Chondrocyte (in vitro differentiated cells): ENCODE data around the gene CACNA1C. TPM values are rescaled to one million over a fixed set of nuclear protein-coding genes. Genes with fewer than 3 reads are reported as not detected.

Experiments
- DNase-seq: peaks from one replicate; pipeline ENCODE4 v3.0.0; 2021; ENCODE audit warnings: mixed read lengths, low spot score
- H3K27ac Mint-ChIP-seq: one replicate; pipeline ENCODE4 v1.8.0; 2021; ENCODE audit warnings: mild to moderate bottlenecking, moderate library complexity, mixed read lengths; ENCODE audit not compliant: unreplicated experiment
- H3K27me3 Mint-ChIP-seq: 2 replicates; pipeline ENCODE4 v1.8.0; 2021; ENCODE audit warnings: low read depth, mixed read lengths
- H3K36me3 Mint-ChIP-seq: 2 replicates; pipeline ENCODE4 v1.8.0; 2021; ENCODE audit warnings: low read depth, mixed read lengths
- H3K4me1 Mint-ChIP-seq: 2 replicates; pipeline ENCODE4 v1.8.0; 2021; ENCODE audit warnings: low read depth, mild to moderate bottlenecking, mixed read lengths
- H3K4me3 Mint-ChIP-seq: one replicate; pipeline ENCODE4 v1.8.0; 2021; ENCODE audit warnings: mild to moderate bottlenecking, moderate library complexity, mixed read lengths; ENCODE audit not compliant: unreplicated experiment
- H3K9me3 Mint-ChIP-seq: 2 replicates; pipeline ENCODE4 v1.8.0; 2021; ENCODE audit warnings: low read depth, mixed read lengths
- total RNA-seq: library from RNA; stranded (reverse); gene quantifications from 3 replicates; pipeline ENCODE4 v1.2.1, GENCODE V29; 2021
- TF ChIP-seq, protein P1 (sequence below): fragments of 200-600 bp; sonication (generic); IDR thresholded peaks from 2 replicates; pipeline ENCODE4 v1.5.0; 2021; ENCODE audit warnings: antibody characterized with exemption, mild to moderate bottlenecking, moderate library complexity

The CACNA1C gene
- total RNA-seq, 1 donor from 2014 or later: 27.0 TPM

DNA sequence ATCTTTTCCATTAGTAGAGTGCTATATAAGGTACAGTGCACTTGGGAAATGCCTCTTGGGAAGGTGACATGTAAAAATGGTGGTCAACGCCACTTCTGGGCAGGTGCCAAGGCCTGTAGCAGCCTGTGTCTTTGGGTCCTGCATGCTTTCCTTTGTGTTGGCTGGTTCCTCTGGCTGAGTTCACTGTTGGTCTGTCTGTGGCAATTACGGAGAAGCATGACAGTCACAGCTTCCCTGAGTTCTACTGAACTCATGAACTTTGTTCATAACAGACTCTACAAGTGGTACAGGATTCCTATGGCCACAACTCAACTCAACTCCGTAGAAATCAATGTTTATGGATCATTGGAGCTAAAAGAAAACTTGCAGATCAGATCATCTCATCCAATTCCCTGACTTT lies 98.0 kb downstream of the CACNA1C start:
- TF ChIP-seq, protein P1, sequence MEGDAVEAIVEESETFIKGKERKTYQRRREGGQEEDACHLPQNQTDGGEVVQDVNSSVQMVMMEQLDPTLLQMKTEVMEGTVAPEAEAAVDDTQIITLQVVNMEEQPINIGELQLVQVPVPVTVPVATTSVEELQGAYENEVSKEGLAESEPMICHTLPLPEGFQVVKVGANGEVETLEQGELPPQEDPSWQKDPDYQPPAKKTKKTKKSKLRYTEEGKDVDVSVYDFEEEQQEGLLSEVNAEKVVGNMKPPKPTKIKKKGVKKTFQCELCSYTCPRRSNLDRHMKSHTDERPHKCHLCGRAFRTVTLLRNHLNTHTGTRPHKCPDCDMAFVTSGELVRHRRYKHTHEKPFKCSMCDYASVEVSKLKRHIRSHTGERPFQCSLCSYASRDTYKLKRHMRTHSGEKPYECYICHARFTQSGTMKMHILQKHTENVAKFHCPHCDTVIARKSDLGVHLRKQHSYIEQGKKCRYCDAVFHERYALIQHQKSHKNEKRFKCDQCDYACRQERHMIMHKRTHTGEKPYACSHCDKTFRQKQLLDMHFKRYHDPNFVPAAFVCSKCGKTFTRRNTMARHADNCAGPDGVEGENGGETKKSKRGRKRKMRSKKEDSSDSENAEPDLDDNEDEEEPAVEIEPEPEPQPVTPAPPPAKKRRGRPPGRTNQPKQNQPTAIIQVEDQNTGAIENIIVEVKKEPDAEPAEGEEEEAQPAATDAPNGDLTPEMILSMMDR: no peak
- Mint-ChIP-seq H3K36me3 (peaks cover 2% of the 10 kb centered on the region), H3K27me3 (no peaks in the 10 kb centered on the region), H3K9me3 (no peaks in the 10 kb centered on the region), H3K4me1 (peaks cover 55% of the 10 kb centered on the region), H3K27ac (no peak overlapping the region), H3K4me3 (no peak overlapping the region)
- DNase-seq: no peak

GRCh38 chr12:2151391-2151790 lies 98.6 kb downstream of the CACNA1C start:
- TF ChIP-seq, protein P1: no peak
- Mint-ChIP-seq H3K36me3 (peaks cover 2% of the 10 kb centered on the region), H3K4me3 (no peak overlapping the region), H3K4me1 (peaks cover 50% of the 10 kb centered on the region), H3K27me3 (no peaks in the 10 kb centered on the region), H3K27ac (no peak overlapping the region), H3K9me3 (no peaks in the 10 kb centered on the region)
- DNase-seq: no peak

GRCh38 chr12:2152134-2152533 lies 99.3 kb downstream of the CACNA1C start:
- H3K27me3 Mint-ChIP-seq: no peaks in the 10 kb centered on the region
- no peak overlapping the region for H3K27ac Mint-ChIP-seq
- peaks cover 44% of the 10 kb centered on the region for H3K4me1 Mint-ChIP-seq

DNA sequence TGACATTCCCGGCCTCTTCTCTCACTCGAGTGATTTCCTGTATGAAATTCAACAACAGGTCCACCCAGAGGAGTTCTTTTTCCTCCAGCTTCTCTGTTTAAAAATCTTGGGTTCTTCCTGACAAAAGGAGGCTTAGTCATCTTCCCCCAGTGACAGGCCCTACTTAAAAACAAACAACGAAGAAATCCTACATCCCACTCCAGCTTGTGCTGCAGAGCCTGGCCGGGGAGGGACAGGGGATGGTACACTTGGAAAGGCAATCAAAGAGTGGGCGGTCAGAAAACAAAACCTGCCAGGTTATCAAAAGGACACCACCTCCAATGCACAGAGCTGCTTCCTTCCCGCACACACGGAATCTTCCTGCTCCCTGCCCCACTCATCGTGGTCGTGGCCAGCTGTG lies 101.3 kb downstream of the CACNA1C start:
- TF ChIP-seq, protein P1: no peak
- Mint-ChIP-seq H3K27ac (peak overlapping the region; percentile 88), H3K4me3 (no peak overlapping the region), H3K4me1 (peaks cover 34% of the 10 kb centered on the region), H3K9me3 (no peaks in the 10 kb centered on the region), H3K36me3 (peaks cover 2% of the 10 kb centered on the region), H3K27me3 (no peaks in the 10 kb centered on the region)
- DNase-seq: no peak

More at GRCh38 chr12:2152134-2152533, 99.3 kb downstream of the CACNA1C start:
- no peak overlapping the region for H3K4me3 Mint-ChIP-seq
- TF ChIP-seq, protein P1: no peak
- no peaks in the 10 kb centered on the region for H3K9me3 Mint-ChIP-seq
- H3K36me3 Mint-ChIP-seq: peaks cover 2% of the 10 kb centered on the region
- DNase-seq: no peak

- H3K4me1 Mint-ChIP-seq: peaks cover 30% of the 10 kb centered on the region
- no peaks in the 10 kb centered on the region for H3K27me3 Mint-ChIP-seq
- peaks cover 2% of the 10 kb centered on the region for H3K36me3 Mint-ChIP-seq
- DNase-seq: no peak
- TF ChIP-seq, protein P1: no peak
- H3K27ac Mint-ChIP-seq: peak overlapping the region; percentile 88
- H3K9me3 Mint-ChIP-seq: no peaks in the 10 kb centered on the region
- no peak overlapping the region for H3K4me3 Mint-ChIP-seq
These were observed 101.7 kb downstream of the CACNA1C start for GRCh38 chr12:2154521-2154920.
